Embryonic facial prominence (tissue), 1 donor: ENCODE measurements around the gene FAM174B.

Experiments used
- DNase-seq: peaks from one replicate; pipeline ENCODE4 v3.0.0-alpha.2; 2016; ENCODE audit errors: extremely low spot score

The FAM174B gene

GRCh38 chr15:92643849-92644815 lies 11.4 kb downstream of the FAM174B start:
- no peak for DNase-seq

- no peak for DNase-seq
These were observed 16.7 kb downstream of the FAM174B start for GRCh38 chr15:92638709-92639365.

GRCh38 chr15:92638291-92638708 lies 17.3 kb downstream of the FAM174B start:
- DNase-seq, result no peak

GRCh38 chr15:92637626-92638025 lies 17.9 kb downstream of the FAM174B start:
- no peak for DNase-seq

GRCh38 chr15:92636908-92637481 lies 18.6 kb downstream of the FAM174B start:
- no peak for DNase-seq

- DNase-seq, result no peak
These were observed 19.1 kb downstream of the FAM174B start for GRCh38 chr15:92636401-92636907.

- no peak for DNase-seq
These were observed 20.8 kb downstream of the FAM174B start for GRCh38 chr15:92634671-92635201.

GRCh38 chr15:92634060-92634459 lies 21.5 kb downstream of the FAM174B start:
- no peak for DNase-seq

GRCh38 chr15:92633418-92633817 lies 22.2 kb downstream of the FAM174B start:
- no peak for DNase-seq

- no peak for DNase-seq
These were observed 22.6 kb downstream of the FAM174B start for GRCh38 chr15:92633001-92633400.

- no peak for DNase-seq
These were observed 23.9 kb downstream of the FAM174B start for GRCh38 chr15:92631721-92632120.

- DNase-seq, result no peak
These were observed 25.5 kb downstream of the FAM174B start for GRCh38 chr15:92629975-92630626.

- no peak for DNase-seq
These were observed 26.1 kb downstream of the FAM174B start for GRCh38 chr15:92629276-92629974.

- no peak for DNase-seq
These were observed 28.6 kb downstream of the FAM174B start for GRCh38 chr15:92627014-92627413.

GRCh38 chr15:92625251-92625980 lies 30.2 kb downstream of the FAM174B start:
- peak; percentile 26 for DNase-seq

- DNase-seq, result peak; percentile 75
These were observed 31.1 kb downstream of the FAM174B start for GRCh38 chr15:92624401-92624991.

GRCh38 chr15:92623435-92623834 lies 32.1 kb downstream of the FAM174B start:
- DNase-seq, result no peak

- no peak for DNase-seq
These were observed 33.5 kb downstream of the FAM174B start for GRCh38 chr15:92621972-92622533.

GRCh38 chr15:92620991-92621390 lies 34.6 kb downstream of the FAM174B start:
- no peak for DNase-seq
